BLaER1 treated with 17β-estradiol and CSF1 and Interleukin-3, amounts not matched to agents 10 nM and 100 nM (cell line): Measurements from ENCODE around the gene SPATA20.

Source experiments
- H3K27ac ChIP-seq, 11 experiments: shearing (Covaris generic); formaldehyde crosslinking; 2 replicates each; pipeline ENCODE4 v1.8.1; 2022
- H3K27me3 ChIP-seq, 11 experiments: shearing (Covaris generic); formaldehyde crosslinking; 2 replicates each; pipeline ENCODE4 v1.8.1; 2022
- H3K36me3 ChIP-seq, 11 experiments: shearing (Covaris generic); formaldehyde crosslinking; 2 replicates each; pipeline ENCODE4 v1.8.1; 2022
- H3K4me1 ChIP-seq, 10 experiments: shearing (Covaris generic); formaldehyde crosslinking; 2 replicates each; pipeline ENCODE4 v1.8.1; 2022
- H3K4me2 ChIP-seq, 11 experiments: shearing (Covaris generic); formaldehyde crosslinking; 2 replicates each; pipeline ENCODE4 v1.8.1; 2022
- H3K4me3 ChIP-seq, 10 experiments: shearing (Covaris generic); formaldehyde crosslinking; 2 replicates each; pipeline ENCODE4 v1.8.1; 2022
- H3K9ac ChIP-seq, 11 experiments: shearing (Covaris generic); formaldehyde crosslinking; 2 replicates each; pipeline ENCODE4 v1.8.1; 2022
- H3K9me3 ChIP-seq, 11 experiments: shearing (Covaris generic); formaldehyde crosslinking; replicated peaks in 1 of 11; 2 replicates each; pipeline ENCODE4 v1.8.1; 2022
- H4K20me1 ChIP-seq, 11 experiments: shearing (Covaris generic); formaldehyde crosslinking; 2 replicates each; pipeline ENCODE4 v1.8.1; 2022
- Cebpa-rat ChIP-seq, 11 experiments: shearing (Covaris generic); IDR thresholded peaks; 2 replicates each; pipeline ENCODE4 v1.8.1; 2022

Gene SPATA20

GRCh38 chr17:50507871-50508572, 39.0 kb upstream of the SPATA20 start, which contains the start of gene MYCBPAP:
Gene MYCBPAP, plus strand, starts transcription at chr17:50508439. Its CDS starts 236 bp downstream, at chr17:50508675.
- Histone ChIP-seq H3K4me3 (peak within 1 kb of the TSS; percentile 29 to 67 (median 54)), H3K36me3 (no peaks in the 10 kb centered on the region), H3K9ac (peak within 1 kb of the TSS in 10 of 11 experiments; percentile 23 to 64 (median 41); a peak in 14 of 22 replicates), H3K9me3 (no peaks in the 10 kb centered on the region), H3K4me1 (peaks cover 0 to 24% (median 19%) of the 10 kb centered on the region in 10 experiments; a peak in 18 of 20 replicates), H3K4me2 (peak within 1 kb of the TSS; percentile 48 to 87 (median 76)), H3K27me3 (peaks cover 22 to 46% (median 37%) of the 10 kb centered on the region in 11 experiments), H3K27ac (no peak within 1 kb of the TSS), H4K20me1 (0 out of 22 replicates have a peak, but pooled peaks cover 0 to 5% (median 0%) of the 10 kb centered on the region in 11 experiments)
- TF ChIP-seq Cebpa-rat (IDR thresholded peaks at IDR 0.05), result no peak

GRCh38 chr17:50508573-50509460, 38.2 kb upstream of the SPATA20 start:
- H3K27me3 ChIP-seq, result peaks cover 22 to 46% (median 37%) of the 10 kb centered on the region in 11 experiments
- no peak overlapping the region for H3K27ac ChIP-seq
- peak overlapping the region; percentile 29 to 67 (median 54) for H3K4me3 ChIP-seq
- no peaks in the 10 kb centered on the region for H3K9me3 ChIP-seq
- H3K36me3 ChIP-seq, result no peaks in the 10 kb centered on the region
- TF ChIP-seq Cebpa-rat (IDR thresholded peaks at IDR 0.05), result no peak
- peak overlapping the region in 10 of 11 experiments; percentile 23 to 64 (median 41); a peak in 14 of 22 replicates for H3K9ac ChIP-seq
- H4K20me1 ChIP-seq, result 0 out of 22 replicates have a peak, but pooled peaks cover 0 to 5% (median 0%) of the 10 kb centered on the region in 11 experiments
- peak overlapping the region; percentile 48 to 87 (median 76) for H3K4me2 ChIP-seq
- peaks cover 0 to 19% (median 12%) of the 10 kb centered on the region in 10 experiments; a peak in 18 of 20 replicates for H3K4me1 ChIP-seq

- H3K4me3 ChIP-seq, result no peak overlapping the region
- 0 out of 22 replicates have a peak, but pooled peaks cover 0 to 5% (median 0%) of the 10 kb centered on the region in 11 experiments for H4K20me1 ChIP-seq
- H3K9me3 ChIP-seq, result no peaks in the 10 kb centered on the region
- H3K4me1 ChIP-seq, result peaks cover 0 to 28% (median 15%) of the 10 kb centered on the region in 10 experiments; a peak in 15 of 20 replicates
- H3K27me3 ChIP-seq, result peaks cover 22 to 41% (median 37%) of the 10 kb centered on the region in 11 experiments
- no peak overlapping the region for H3K9ac ChIP-seq
- no peak overlapping the region for H3K27ac ChIP-seq
- no peak for TF ChIP-seq Cebpa-rat (IDR thresholded peaks at IDR 0.05)
- no peak overlapping the region for H3K4me2 ChIP-seq
- no peaks in the 10 kb centered on the region for H3K36me3 ChIP-seq
These were observed 35.9 kb upstream of the SPATA20 start for GRCh38 chr17:50511058-50511457.

GRCh38 chr17:50513495-50513894, 33.5 kb upstream of the SPATA20 start:
- H3K27me3 ChIP-seq, result peaks cover 10 to 17% (median 15%) of the 10 kb centered on the region in 11 experiments

GRCh38 chr17:50514388-50514787, 32.6 kb upstream of the SPATA20 start:
- no peak for TF ChIP-seq Cebpa-rat (IDR thresholded peaks at IDR 0.05)
- Histone ChIP-seq H3K27ac (no peak overlapping the region), H4K20me1 (no peaks in the 10 kb centered on the region), H3K9ac (no peak overlapping the region), H3K36me3 (no peaks in the 10 kb centered on the region), H3K27me3 (peaks cover 1 to 8% (median 6%) of the 10 kb centered on the region in 11 experiments; a peak in 18 of 22 replicates), H3K4me1 (peaks cover 0 to 16% (median 12%) of the 10 kb centered on the region in 10 experiments; a peak in 15 of 20 replicates), H3K4me3 (no peak overlapping the region), H3K4me2 (peak overlapping the region in 2 of 11 experiments; percentile 27 to 43; a peak in 2 of 22 replicates), H3K9me3 (no peaks in the 10 kb centered on the region)

More at GRCh38 chr17:50513495-50513894, 33.5 kb upstream of the SPATA20 start:
- no peak for TF ChIP-seq Cebpa-rat (IDR thresholded peaks at IDR 0.05)
- Histone ChIP-seq H3K4me1 (peaks cover 0 to 21% (median 13%) of the 10 kb centered on the region in 10 experiments; a peak in 15 of 20 replicates), H3K27ac (no peak overlapping the region), H3K9me3 (no peaks in the 10 kb centered on the region), H3K36me3 (no peaks in the 10 kb centered on the region), H3K4me3 (no peak overlapping the region), H4K20me1 (0 out of 22 replicates have a peak, but pooled peaks cover 0 to 5% (median 0%) of the 10 kb centered on the region in 11 experiments), H3K4me2 (no peak overlapping the region), H3K9ac (no peak overlapping the region)

GRCh38 chr17:50514936-50515702, 31.9 kb upstream of the SPATA20 start:
- Histone ChIP-seq H4K20me1 (no peaks in the 10 kb centered on the region), H3K9me3 (no peaks in the 10 kb centered on the region), H3K9ac (no peak overlapping the region), H3K27ac (no peak overlapping the region), H3K36me3 (no peaks in the 10 kb centered on the region), H3K4me1 (peaks cover 0 to 16% (median 13%) of the 10 kb centered on the region in 10 experiments; a peak in 15 of 20 replicates), H3K27me3 (peaks cover 0 to under 1% (median 0%) of the 10 kb centered on the region in 11 experiments; a peak in 1 of 22 replicates), H3K4me3 (no peak overlapping the region), H3K4me2 (peak overlapping the region in 7 of 11 experiments; percentile 1 to 61 (median 43); a peak in 13 of 22 replicates)
- no peak for TF ChIP-seq Cebpa-rat (IDR thresholded peaks at IDR 0.05)

GRCh38 chr17:50517011-50517410, 30.0 kb upstream of the SPATA20 start:
- H3K9me3 ChIP-seq, result no peaks in the 10 kb centered on the region
- no peaks in the 10 kb centered on the region for H3K27me3 ChIP-seq
- no peak overlapping the region for H3K27ac ChIP-seq
- no peak for TF ChIP-seq Cebpa-rat (IDR thresholded peaks at IDR 0.05)
- no peak overlapping the region for H3K9ac ChIP-seq
- H3K4me3 ChIP-seq, result no peak overlapping the region
- no peaks in the 10 kb centered on the region for H4K20me1 ChIP-seq
- peaks cover 0 to 16% (median 13%) of the 10 kb centered on the region in 10 experiments; a peak in 15 of 20 replicates for H3K4me1 ChIP-seq
- no peaks in the 10 kb centered on the region for H3K36me3 ChIP-seq
- H3K4me2 ChIP-seq, result no peak overlapping the region
